Measurements from ENCODE around the gene ACTL7A.

ACTL7A gene

GRCh38 chr9:108850293-108850897 lies 11.7 kb upstream of the ACTL7A start:
- no peak for DNase-seq (ENCODE audit: low read depth, low spot score)

- no peak for DNase-seq (ENCODE audit: low read depth, low spot score)
Observed at GRCh38 chr9:108851138-108851537, 10.9 kb upstream of the ACTL7A start.

- no peak for DNase-seq (ENCODE audit: low read depth, low spot score)
Observed at GRCh38 chr9:108852079-108852478, 10.0 kb upstream of the ACTL7A start.

GRCh38 chr9:108854094-108854493 lies 8.0 kb upstream of the ACTL7A start:
- no peak for DNase-seq (ENCODE audit: low read depth, low spot score)

- DNase-seq (ENCODE audit: low read depth, low spot score) = no peak
Observed at GRCh38 chr9:108854641-108855528, 7.2 kb upstream of the ACTL7A start.

DNA sequence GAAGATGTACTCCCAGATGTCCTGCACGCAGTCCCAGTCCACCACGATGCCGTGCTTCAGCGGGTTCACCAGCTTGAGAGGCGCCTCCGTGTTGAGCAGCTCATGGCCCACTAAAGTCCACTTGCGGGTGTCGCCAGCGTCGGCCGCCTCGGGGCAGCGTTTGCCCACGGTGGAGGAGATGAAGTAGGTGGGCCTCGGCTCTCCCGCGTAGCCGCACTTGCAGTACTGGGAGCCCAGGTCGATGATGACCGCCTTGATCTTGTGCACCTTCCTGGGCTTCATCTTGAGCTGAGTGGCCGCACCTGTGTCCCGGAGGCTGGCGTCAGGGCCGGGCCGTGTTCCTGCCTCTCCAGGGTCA lies 6.6 kb upstream of the ACTL7A start:
- no peak for DNase-seq (ENCODE audit: low read depth, low spot score)

GRCh38 chr9:108855888-108856287 lies 6.2 kb upstream of the ACTL7A start, which contains the start of gene ACTL7B:
ACTL7B (minus strand) TSS chr9:108855986; CDS start chr9:108855930, 56 bp downstream.
- no peak for DNase-seq (ENCODE audit: low read depth, low spot score)

DNA sequence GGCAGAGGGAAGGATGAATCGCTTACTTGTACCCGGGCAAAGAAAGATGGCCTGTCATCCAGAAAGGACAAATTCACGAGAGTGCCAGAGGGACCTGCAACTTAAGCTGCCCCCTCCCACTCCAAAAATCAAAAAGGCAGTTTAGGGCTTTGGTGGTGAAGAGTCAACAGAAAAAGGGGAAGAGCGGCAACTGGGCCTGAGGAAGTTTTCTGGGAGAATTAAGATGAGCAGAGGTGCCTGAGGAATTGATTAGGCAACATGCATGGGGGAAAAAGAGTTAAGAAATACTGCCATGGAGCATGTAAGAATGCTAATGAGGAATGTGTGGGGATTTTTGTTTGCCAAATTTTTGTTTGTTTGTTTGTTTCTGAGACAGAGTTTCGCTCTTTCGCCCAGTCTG lies 4.5 kb upstream of the ACTL7A start:
- DNase-seq (ENCODE audit: low read depth, low spot score) = no peak

- DNase-seq (ENCODE audit: low read depth, low spot score) = no peak
Observed at GRCh38 chr9:108859459-108860114, 2.5 kb upstream of the ACTL7A start.

- DNase-seq (ENCODE audit: low read depth, low spot score) = no peak
Observed at GRCh38 chr9:108860354-108860753, 1.7 kb upstream of the ACTL7A start.

GRCh38 chr9:108860764-108861163 lies 1.3 kb upstream of the ACTL7A start:
- no peak for DNase-seq (ENCODE audit: low read depth, low spot score)

- DNase-seq (ENCODE audit: low read depth, low spot score) = no peak
Observed at GRCh38 chr9:108861464-108861863, 602 bp upstream of the ACTL7A start.

DNA sequence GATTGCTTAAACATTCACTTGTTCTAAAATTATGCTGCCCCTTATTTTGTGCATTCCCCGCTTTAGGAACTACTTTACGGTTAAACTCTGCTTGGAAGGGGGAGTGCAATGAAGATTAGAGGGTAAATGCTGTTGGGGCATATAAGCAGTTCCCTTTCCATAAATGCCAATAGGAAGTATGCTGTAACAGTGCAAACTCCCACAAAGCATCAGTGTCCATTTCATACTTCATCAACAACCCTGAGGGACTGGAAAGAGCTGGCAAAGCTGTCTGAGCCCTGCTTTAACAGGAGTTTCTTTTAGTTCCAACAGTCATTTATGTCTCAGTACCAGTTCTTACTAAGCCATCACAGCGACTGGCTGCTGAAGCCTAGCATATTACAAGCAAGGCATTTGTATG lies 1.8 kb downstream of the ACTL7A start:
- DNase-seq (ENCODE audit: low read depth, low spot score) = no peak

DNA sequence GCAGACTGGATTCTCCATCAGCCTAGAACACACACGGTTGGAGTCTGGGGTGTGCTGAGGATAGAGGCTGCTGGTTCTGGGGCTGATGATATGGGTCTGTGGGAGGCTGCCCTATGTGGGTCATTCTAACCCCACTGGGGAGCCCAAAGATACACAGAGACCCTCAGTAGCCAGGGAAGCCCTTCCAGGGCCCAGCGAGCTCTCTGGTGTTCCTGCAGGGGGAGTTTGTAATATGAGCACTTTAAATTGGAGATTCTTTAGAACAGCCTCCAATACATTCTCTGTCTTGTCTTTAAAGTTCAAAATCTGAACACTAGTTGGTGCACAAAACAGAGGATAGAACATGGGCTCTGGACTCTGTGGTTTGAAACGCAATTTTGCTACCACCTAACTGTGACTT lies 2.4 kb downstream of the ACTL7A start:
- no peak for DNase-seq (ENCODE audit: low read depth, low spot score)

DNA sequence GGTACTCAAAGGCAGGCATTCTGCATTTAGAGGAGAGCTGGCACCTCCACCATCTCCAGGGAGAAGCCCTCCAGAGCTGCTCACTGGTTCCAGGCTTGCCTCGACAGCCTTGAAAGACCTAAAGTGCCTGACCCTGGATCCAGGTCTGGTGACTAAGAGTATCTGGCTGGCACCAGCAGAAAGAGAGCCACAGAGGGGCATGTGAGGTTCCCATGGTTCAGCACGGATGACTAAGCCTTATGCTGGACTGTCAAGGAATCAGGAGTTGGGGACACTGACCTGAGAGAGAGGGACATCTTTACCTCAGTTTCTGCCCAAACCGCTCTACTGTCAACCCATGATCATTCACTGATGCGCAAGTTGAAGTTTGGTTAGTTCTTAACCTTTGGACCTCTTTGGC lies 3.0 kb downstream of the ACTL7A start:
- no peak for DNase-seq (ENCODE audit: low read depth, low spot score)

DNA sequence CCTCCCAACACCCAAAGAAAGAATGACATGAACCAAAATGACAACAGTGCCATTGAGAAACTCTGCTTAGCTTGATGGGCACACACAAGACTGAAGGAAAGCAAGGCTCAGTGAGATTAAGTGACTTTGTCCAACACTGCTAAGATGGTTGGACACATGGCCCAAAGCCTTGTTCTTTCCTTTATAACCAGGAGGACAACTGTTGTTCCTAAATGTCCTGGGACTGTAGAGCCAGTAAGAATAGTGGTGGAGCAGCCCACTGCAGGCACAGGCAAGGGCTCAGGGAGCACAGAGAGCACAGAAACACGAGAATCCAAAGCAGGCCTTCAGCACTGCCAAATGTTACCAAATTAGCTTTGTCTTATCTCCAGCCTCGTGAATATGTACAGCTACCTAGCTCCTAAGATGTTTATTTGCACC lies 3.9 kb downstream of the ACTL7A start:
- no peak for DNase-seq (ENCODE audit: low read depth, low spot score)

DNA sequence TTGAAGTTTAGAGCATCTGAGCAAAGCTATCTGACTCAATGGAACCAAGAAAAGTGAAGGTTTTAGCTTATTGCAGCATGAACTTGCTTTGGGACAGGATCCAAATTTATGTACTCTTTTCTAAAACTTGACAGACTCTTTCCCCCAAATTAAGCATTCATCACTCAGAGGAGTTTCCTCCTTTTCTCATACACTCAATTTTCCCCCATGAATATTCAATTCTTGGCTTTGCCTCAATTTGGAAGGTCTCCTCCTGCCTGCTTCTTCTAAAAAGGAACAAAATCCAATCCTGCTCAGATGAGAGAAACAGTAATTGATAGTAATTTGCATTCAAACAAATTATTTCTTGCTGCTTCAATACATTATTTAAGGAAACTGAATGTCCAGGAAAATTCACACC lies 5.0 kb downstream of the ACTL7A start:
- no peak for DNase-seq (ENCODE audit: low read depth, low spot score)

GRCh38 chr9:108867829-108868228 lies 5.8 kb downstream of the ACTL7A start:
- no peak for DNase-seq (ENCODE audit: low read depth, low spot score)

DNA sequence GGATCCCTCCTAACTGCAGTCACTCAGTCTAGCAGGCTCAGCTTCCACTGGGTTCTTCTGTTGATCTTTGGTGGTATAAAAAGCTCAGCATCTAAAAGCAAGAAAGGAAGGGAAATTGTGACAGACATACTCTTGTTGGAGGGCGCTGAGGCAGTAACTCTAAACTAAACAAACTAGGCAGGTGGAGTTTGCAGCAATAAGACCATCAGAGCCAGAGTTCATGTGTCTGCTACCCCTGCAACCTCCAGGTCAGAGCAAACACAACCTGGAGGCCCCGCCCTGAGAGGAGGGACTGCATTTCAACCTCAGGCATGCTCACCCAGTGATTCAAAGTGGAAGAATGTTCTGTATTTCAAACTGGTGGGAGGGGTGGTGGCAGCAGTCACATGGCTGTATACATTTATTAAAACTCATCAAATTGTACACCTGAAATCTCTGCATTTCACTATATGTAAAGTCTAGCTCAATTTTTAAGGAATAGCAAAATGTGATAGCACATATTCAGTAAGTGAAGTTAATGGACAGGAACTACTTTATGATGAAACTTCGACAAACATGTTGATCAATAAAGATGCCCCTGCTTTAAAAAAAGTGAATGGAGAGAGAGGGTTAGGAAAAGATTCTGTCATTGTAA lies 7.1 kb downstream of the ACTL7A start:
- no peak for DNase-seq (ENCODE audit: low read depth, low spot score)

DNA sequence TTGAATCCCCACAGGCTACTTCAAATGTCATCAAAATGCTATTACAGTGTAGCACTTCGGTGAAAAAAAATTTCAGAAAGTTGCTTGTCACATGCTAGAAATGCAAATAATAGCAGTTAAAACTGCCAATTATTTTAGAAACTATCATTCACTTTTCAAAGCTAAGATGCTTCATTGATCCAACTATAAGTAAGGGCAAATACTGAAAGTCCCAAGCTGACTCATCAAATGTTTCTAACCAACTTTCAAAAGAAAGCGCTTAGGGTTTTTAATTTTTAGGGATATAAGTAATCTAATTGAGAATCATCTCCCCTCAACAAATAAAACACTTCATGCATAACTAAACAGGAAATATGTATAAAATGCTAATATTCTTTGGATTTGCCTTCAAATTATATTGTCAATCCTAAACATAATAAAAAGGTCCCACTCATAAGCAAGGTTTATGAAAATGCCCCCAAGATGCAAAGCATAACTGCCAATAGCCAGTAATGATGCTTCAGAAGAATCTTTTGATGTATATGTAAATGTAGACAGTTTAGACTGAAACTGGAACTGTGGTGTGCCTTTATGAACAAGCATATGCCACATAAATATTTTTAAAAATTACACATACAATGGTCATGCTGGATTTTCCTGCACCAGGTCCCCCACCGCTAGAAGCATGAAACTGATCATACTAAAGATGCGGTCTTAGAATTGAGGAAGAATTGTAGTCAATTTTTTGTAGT lies 12.2 kb downstream of the ACTL7A start:
- no peak for DNase-seq (ENCODE audit: low read depth, low spot score)

DNA sequence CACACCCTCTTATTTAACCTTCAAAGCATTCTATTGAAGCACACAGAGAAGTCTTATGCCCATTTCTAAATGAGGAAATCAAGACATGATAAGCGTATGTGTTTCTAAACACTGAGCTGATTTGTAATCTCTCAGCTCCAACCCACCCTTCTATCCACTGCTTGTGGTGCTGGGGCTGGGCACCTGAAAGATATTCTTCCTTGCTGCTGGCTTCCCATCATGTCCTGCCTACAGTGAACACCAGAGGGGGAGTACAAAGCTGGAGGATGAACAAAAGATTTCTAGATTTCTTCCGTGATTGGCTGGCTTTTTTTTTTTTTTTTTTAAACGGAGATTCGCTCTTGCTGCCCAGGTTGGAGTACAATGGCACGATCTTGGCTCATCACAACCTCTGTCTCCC lies 14.4 kb downstream of the ACTL7A start:
- DNase-seq (ENCODE audit: low read depth, low spot score) = no peak

DNA sequence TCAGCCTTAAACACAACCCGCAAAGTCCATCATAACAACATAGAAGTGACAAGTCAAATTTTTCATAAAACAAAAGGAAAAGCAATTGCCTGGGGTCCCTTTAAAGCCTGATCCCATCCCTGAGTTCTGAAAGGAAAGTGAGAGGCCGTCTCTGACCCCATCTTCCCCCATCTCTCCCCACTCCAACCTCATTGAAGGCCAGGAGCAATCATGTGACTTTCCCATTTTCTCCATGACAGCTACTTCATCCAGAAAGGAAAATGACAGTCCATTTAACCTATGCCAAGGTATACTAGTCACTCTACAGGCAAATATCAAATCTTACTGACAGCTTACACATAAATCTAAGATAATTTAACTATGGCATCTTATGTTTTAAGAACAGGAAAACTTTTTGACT lies 15.5 kb downstream of the ACTL7A start:
- DNase-seq (ENCODE audit: low read depth, low spot score) = no peak

Data from smooth muscle cell of the brain vasculature (primary cell).